Measurements from ENCODE around the gene DYNLL1. TPM values are rescaled to one million over a fixed set of nuclear protein-coding genes. Genes with fewer than 3 reads are reported as not detected.

DYNLL1 gene
- total and polyA plus RNA-seq, 4 donors: 101 to 275 (median 183) TPM

GRCh38 chr12:120466560-120467315 lies 29.2 kb upstream of the DYNLL1 start:
- Histone ChIP-seq H3K4me1 (ENCODE audit: control insufficient read depth in 4 of 4, insufficient read depth in 4 of 4, low read length in 3 of 4) (peaks cover 0 to 29% (median 17%) of the 10 kb centered on the region in 4 donors), H3K9ac (ENCODE audit: low read depth in 1 of 2, low read length in 2 of 2) (no peak overlapping the region), H3K9me3 (ENCODE audit: control insufficient read depth in 4 of 4, low read length in 3 of 4) (no peaks in the 10 kb centered on the region), H3K27ac (ENCODE audit: low read depth in 1 of 2, low read length in 2 of 2) (no peak overlapping the region), H3K27me3 (ENCODE audit: control insufficient read depth in 4 of 4, insufficient read depth in 4 of 4, low read length in 3 of 4) (no peaks in the 10 kb centered on the region), H3K4me3 (ENCODE audit: low read depth in 1 of 3, low read length in 3 of 3) (no peak overlapping the region), H3K36me3 (ENCODE audit: control insufficient read depth in 4 of 4, insufficient read depth in 3 of 4, low read depth in 1 of 4, low read length in 3 of 4) (peaks cover 2 to 44% (median 38%) of the 10 kb centered on the region in 4 donors)
- 71% methylated on average over 8 of the region's 8 CpGs for WGBS
- DNase-seq (ENCODE audit: low spot score): peak; percentile 51
- TF ChIP-seq RAD21 (IDR thresholded peaks at IDR 0.05) (peak; percentile 66 to 76), CTCF (IDR thresholded peaks at IDR 0.05; ENCODE audit: low read depth, low read length, missing input control) (peak; percentile 49), ATF3 (IDR thresholded peaks at IDR 0.05) (no peak)

DNA sequence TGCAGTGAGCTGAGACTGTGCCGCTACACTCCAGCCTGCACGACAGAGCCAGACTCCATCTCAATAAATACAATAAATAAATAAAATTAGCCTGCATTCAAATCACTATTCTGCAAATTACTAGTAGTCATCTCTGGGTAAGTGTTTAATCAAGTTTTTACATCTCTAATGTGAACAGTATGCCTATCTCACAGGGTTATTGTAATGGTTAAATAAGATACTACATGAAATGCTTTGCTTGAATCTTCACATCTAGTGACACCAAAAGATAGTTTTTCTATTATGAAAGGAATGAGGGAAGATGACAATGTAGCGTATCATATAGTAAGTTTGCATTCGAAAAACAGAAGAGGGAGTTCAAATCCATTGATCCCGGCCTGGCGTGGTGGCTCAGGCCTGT lies 28.5 kb upstream of the DYNLL1 start:
- Histone ChIP-seq H3K9ac (ENCODE audit: low read depth in 1 of 2, low read length in 2 of 2) (no peak overlapping the region), H3K36me3 (ENCODE audit: control insufficient read depth in 4 of 4, insufficient read depth in 3 of 4, low read depth in 1 of 4, low read length in 3 of 4) (peaks cover 2 to 37% (median 31%) of the 10 kb centered on the region in 4 donors), H3K9me3 (ENCODE audit: control insufficient read depth in 4 of 4, low read length in 3 of 4) (no peaks in the 10 kb centered on the region), H3K4me3 (ENCODE audit: low read depth in 1 of 3, low read length in 3 of 3) (no peak overlapping the region), H3K27me3 (ENCODE audit: control insufficient read depth in 4 of 4, insufficient read depth in 4 of 4, low read length in 3 of 4) (no peaks in the 10 kb centered on the region), H3K27ac (ENCODE audit: low read depth in 1 of 2, low read length in 2 of 2) (no peak overlapping the region), H3K4me1 (ENCODE audit: control insufficient read depth in 4 of 4, insufficient read depth in 4 of 4, low read length in 3 of 4) (peaks cover 0 to 29% (median 17%) of the 10 kb centered on the region in 4 donors)
- WGBS: 94% methylated on average over 6 of the region's 6 CpGs
- DNase-seq (ENCODE audit: low spot score): no peak
- TF ChIP-seq, protein P1, sequence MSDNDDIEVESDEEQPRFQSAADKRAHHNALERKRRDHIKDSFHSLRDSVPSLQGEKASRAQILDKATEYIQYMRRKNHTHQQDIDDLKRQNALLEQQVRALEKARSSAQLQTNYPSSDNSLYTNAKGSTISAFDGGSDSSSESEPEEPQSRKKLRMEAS (IDR thresholded peaks at IDR 0.05): no peak
- no peak for TF ChIP-seq JUND (IDR thresholded peaks at IDR 0.05)
- TF ChIP-seq FOXA1 (IDR thresholded peaks at IDR 0.05): no peak
- no peak for TF ChIP-seq ATF3 (IDR thresholded peaks at IDR 0.05)
- TF ChIP-seq TAF1 (conservative IDR thresholded peaks at IDR 0.05): no peak
- no peak for TF ChIP-seq ZBTB33 (IDR thresholded peaks at IDR 0.05)
- TF ChIP-seq HNF4G (IDR thresholded peaks at IDR 0.05): no peak
- TF ChIP-seq EGR1 (IDR thresholded peaks at IDR 0.05; ENCODE audit: low read depth in 2 of 2): no peak
- no peak for TF ChIP-seq GABPA (IDR thresholded peaks at IDR 0.05 in 1 of 2, conservative IDR thresholded peaks at IDR 0.05 in 1 of 2)
- TF ChIP-seq REST (IDR thresholded peaks at IDR 0.05): no peak
- TF ChIP-seq CTCF (IDR thresholded peaks at IDR 0.05; ENCODE audit: low read depth, low read length, missing input control): no peak
- no peak for TF ChIP-seq HNF4A (conservative IDR thresholded peaks at IDR 0.05)
- no peak for TF ChIP-seq SP1 (IDR thresholded peaks at IDR 0.05)
- TF ChIP-seq NR2F2 (IDR thresholded peaks at IDR 0.05): no peak
- no peak for TF ChIP-seq RXRA (IDR thresholded peaks at IDR 0.05)
- TF ChIP-seq RAD21 (IDR thresholded peaks at IDR 0.05): no peak
- no peak for TF ChIP-seq FOXA2 (IDR thresholded peaks at IDR 0.05)

All from liver (tissue), 9 donors.